Stimulated activated CD8-positive, alpha-beta memory T cell treated with anti-CD3 and anti-CD28 coated beads, Interleukin-2, amount 100 ng/mL, for 1 hour (primary cell): Measurements from ENCODE around the gene ZNF396.
A peak's percentile ranks its signal among the peaks of the same experiment; 100 is the strongest.

Experiments used
- DNase-seq, 2 donors: peaks; one replicate each; pipeline ENCODE4 v3.0.0-alpha.2; 2020; ENCODE audit warnings: low read depth in 2 of 2

The ZNF396 gene

DNA sequence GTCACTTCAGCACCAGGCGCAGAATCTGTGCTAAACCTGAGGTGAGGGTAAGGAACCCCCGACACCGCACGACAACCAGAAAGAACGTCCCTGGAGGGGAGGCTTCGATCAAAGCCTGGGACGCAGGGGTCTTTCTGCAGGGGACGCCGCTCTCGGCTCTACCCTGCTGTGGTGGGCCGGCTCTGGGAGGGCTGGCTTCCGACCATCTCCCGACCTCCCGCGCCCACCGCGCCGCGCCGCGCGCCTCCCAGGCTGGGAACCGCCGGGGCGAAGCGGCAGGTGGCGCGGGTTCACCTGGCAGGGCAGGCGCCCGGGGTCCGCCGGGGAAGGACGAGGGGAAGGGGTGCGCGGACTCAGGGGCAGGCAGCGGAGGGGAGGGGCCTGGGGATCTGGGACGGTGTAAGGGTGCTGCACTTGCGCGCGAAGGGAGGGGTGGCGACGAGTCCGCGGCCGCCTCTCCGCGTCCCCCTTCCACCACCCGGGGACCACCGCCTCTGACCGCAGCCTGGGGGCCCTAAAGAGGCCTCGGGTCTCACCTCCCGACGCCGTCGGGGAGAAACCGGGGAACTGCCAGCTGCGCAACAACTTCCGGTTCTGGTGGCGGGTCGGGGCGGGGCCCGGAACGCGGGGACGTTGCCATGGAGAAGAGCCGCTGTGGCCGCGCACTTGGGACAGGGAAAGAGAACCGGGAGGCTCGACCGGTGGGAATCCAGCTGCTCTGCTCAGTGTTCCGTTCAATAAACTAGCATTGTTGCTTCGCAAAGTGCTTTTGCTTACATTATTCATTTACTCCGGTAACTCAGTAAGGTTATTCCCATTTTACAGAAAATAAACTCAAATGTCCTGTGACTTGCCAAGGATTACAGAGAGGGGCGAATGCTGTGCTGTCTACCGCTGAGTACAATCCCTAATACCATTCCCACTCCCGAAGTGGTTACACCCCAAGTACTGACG lies at the start of gene ZNF396:
Gene ZNF396, minus strand, starts transcription at position 596 of the 954 bp plus-strand sequence. CDS start 3,045 bp downstream, outside the sequence.
- DNase-seq = peak; percentile 34 to 46

DNA sequence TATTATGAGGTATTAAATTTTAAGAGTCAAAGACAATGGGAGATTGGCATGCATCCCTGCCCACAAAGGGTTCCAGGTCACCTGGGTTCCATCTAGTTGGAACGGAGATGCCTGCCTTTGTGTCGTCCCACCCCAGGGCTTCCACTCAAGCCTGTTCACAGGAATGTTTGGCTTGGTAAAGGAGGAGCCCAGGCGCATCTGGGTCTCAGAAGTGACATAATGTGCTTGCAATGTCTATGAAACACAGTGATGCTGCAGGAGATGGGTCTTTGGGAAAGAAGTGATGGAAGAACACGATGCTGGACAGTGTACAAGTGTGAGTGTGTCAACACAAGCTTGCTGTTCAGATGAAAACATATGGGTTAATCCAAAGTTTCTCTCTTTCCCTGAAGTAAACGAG lies 49.6 kb upstream of the ZNF396 start:
- no peak for DNase-seq

DNA sequence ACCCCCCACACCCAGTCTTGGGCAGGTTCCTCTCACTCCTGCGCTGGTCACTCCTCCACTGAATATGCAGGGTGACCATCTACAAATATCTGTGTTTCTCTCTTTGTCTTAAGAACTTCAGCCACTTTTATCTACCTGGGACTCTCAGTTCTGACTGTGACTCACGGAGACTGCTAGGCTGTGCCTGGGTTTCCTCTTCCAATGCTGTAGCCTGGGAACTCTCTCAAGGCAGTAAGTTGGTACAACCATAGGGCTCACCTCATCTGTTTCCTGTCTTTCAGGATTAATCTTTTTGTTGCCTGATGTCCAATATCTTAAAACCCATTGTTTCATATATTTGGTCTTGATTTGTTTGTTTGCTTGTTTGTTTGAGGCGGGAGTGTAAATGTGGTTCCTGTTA lies 47.2 kb upstream of the ZNF396 start:
- no peak for DNase-seq

DNA sequence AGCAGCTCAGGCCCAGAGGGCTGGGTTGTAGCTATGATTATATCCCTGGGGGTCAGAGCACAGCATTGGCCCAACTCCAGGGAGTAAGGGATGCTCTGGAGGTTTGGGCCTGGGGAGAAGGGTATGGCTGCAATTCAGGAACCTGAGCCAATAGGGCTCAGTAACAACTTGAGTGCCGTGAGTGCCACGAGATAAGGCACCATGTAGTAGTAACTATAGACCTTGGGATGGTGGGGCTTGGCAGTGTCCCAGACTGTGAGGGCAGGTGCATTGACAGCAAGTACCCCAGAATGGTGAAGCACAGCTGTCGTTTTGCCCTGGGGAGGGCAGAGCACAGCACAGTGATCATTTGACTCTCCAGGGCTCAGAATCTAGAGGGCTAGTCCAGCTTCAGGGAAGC lies 45.1 kb upstream of the ZNF396 start:
- DNase-seq = no peak

DNA sequence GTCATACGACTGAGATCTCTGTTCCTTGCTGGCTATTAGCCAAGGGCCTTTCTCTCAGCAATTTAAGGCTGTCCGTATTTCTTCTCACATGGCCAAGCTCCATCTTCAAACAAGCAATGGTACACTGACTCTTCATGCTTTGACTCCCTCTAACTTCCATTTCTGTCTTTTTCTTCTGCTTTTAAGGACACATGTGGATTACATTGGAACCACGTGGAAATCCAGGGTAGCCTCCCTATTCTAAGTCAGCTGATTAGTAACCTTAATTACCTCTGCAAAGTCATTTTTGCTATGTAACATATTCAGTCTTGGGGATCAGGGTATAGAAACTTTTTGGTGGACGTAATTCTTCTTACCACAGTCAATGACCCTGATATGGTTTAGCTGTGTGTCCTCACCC lies 41.5 kb upstream of the ZNF396 start:
- no peak for DNase-seq

DNA sequence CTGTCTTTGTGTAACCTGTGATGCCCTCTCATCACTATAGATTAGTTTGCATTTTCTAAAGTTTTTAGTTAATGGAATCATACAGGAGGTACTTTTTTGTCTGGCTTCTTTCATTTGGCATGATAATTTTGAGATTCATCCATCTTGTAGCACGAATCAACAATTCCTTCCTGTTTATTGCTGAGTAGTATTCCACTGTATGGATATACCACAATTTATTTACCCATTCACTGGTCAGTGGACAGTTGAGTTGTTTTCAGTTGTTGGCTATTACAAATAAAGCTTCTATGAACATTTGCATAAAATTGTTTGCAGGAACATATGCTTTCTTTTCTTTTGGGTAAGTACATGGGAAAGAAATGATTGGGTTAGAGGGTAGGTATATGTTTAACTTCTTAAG lies 40.1 kb upstream of the ZNF396 start:
- no peak for DNase-seq

DNA sequence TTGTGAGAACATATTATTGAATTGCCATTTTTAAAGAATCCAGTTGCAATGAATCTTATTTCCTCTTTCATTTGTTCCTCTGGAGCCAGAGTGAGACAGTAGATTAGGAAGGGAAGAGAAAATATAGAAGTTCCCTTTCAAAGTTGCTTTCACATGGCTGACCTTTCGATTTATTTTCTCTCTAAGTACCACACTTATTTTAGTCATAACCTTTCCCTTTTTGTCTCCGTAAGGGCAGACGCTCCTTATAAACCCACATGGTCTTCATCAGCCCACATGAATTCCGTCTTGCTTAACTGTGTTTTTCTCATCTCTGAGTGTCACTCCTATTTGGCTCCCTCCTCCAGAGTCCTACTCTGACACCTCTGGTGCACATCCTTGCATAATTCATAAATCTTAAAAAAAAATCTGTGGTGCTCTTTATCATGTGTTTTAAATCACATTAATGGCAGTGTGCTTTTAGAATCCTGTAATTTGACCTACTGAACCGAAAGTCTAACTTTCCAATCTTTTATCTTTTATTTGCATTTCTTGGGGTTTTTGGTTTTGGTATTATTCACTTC lies 38.5 kb upstream of the ZNF396 start:
- DNase-seq = no peak

DNA sequence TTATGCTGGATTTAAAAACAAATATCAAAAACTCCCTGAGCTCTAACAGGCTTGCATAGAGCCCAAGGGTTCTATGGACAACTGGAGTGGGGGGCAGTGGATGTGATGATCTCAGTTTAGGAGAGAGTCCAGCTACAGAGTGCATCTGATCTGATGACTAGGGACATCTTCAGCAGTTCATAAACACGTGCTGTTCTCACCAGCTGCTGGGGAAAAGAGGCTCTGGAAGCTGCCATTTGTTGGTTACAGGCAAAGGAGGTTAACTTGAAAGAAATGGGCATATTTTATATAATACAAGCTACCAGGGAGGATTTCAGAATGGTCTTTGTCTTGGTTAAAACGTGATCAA lies 36.0 kb upstream of the ZNF396 start:
- DNase-seq = no peak

DNA sequence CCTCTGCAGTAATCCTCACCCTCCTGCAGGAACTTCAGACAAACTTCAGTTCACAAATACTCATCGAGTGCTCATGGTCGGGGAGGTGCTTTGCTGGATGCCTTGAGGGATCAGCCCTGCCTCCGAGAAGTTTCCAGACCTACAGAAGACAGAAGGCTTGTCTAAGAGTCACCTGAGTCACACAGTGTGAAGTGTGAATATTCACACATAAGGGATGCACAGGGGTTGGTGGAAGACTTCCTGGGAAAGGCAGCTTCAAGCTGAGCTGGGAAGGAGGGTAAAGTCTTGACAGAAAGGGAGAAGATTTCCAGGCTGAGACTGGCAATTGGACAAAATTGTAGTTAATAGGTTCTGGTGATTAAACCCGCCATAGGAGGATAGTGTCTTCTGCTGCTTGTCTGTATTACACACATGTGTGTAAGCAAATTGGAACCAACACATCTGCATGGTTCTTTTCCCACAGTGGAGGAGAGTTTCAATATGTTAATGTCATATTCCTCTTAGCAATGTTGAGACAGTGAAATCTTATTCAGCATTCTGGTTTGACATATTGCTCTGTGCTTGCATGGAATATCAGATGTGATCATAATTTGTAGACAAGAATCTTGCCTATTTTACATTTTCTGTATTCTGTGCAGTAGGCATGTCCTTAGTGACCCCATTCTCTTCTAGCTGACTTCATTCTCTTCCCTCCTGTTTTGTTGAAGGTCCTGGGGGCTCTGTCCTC lies 34.7 kb upstream of the ZNF396 start:
- DNase-seq = no peak

DNA sequence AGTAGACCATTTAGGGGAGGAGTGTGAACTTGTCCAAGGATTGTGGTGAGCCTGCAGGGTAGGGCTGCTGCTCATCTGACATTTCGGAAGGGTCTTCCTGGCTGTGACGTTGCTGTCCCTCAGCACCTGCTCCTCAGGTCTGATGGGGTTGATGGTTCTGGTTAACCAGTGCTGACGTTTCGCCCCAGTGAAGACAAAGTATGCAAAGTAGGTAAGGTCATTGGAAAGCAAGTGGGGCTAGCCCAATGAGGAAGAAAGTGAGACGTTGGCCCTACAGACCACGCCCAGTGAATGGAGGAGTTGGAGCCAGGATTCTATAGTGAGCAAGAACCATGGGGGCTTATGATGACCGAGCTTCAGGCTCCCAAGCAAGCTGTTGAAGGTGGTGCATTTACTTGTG lies 33.4 kb upstream of the ZNF396 start:
- no peak for DNase-seq

DNA sequence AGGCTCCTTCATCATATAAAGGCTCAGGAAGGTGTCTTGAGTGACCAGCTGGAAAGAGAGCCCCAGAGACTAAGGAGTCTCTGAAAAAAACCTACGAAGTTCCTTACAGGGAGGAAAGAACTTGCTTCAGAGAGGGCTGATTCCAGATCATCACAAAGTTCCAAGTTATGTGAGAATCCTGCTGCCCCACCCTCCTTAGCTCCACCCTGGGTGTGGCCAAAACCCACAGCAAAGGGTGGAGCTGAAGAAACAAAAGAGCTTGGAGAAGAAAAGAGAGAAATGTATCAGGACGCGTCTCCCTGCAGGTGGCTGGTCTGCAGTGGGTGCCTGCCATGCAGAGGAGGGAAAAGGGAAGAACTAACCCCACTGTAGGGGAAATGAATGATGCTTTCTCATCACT lies 32.8 kb upstream of the ZNF396 start:
- no peak for DNase-seq

DNA sequence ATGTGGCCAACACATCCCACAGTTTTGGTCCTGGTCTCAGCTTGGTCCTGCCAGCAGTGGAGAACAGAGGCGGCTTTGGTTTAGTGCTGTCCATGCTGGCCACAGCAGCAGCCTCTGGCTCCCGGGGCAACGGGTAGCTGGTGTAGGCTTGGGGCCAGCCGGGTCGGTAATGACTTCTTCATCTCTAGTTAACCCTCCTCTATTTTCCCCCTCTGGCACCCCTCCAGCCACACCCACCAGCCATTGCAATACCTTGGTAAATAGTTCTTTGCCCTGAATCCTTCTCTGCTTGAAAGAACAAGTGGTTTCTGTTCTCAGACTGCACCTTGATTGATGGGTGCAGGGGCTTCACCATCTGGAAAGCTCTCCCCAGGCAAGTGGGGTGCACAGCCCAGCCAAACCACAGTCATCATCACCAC lies 31.7 kb upstream of the ZNF396 start:
- DNase-seq = no peak

DNA sequence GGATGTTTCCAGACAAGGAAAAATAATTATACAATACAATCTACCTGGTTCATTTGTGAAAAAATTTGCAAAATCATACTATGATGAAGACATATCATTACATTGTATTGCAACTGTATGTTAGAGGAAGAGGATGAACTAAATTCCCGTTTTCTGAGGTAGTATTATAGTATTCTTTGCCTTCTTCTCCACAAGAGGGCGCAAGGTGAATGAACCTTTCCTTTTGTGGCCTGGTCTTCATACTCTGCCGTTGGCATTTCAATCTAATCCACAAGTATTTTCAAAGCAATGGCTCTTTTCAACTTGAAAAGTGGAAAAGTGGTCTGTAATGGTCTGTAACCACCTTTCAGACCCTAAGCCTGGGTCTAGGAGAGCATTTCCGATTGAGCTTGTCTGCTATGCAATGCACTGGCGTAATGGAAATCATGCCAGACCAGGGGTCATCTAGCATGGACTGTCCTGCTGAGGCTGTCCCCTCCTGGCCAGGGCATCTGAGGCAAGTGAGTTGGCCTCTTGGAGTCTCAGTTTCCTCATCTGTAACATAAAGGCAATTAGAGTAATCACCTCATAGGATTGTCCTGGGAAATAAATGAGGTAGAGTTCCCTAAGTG lies 30.8 kb upstream of the ZNF396 start:
- peak in 1 of 2 donors; percentile 1 for DNase-seq

DNA sequence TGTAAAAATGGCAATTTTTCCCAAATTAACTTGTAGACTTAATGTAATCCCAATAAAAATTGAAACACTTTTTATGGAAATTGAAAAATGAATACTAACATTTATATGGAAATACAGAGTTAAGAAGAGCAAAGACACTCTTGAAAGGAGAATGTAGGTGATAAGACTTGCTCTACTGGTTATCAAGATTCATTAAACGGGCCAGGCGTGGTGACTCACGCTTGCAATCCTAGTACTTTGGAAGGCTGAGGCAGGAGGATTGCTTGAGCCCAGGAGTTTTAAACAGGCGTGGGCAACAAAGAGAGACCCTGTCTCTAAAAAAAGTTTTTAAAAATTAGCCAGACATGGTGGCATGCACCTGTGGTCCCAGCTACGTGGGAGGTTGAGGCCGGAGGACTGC lies 29.5 kb upstream of the ZNF396 start:
- DNase-seq = no peak

DNA sequence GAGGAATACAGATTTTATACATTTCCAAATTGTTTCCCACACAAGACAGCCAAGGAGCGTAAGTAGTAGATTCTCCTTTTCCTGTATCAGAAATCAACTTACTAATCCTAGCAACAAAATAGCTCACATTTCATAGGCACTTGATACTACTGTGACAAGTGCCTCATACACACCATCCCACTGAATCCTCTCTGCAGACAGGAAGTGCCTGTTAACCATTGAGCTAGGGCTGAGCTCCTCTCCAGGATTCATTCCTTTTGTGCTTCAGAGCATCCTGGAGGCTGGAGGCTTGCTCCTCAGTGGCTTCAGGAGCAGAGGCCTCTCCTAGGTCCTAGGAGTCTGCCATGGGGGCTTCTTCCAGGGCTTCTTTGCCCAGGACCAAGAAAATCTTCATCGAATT lies 20.8 kb upstream of the ZNF396 start:
- no peak for DNase-seq

DNA sequence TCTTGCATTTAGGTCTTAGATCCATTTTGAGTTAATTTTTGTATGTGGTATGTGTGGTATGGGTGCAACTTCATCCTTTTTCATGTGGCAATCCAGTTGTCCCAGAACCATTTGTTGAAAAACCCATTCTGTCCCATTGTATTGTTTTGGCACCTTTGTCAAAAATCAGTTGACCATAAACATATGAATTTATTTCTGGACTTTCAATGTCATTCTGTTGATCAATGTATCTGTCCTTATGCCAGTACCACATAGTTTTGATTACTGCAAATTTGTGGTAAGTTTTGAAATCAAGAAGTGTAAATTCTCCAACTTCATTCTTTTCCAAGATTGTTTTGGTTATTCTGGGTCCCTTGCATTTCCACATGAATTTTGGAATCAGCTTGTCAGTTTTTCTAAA lies 16.6 kb upstream of the ZNF396 start:
- no peak for DNase-seq

DNA sequence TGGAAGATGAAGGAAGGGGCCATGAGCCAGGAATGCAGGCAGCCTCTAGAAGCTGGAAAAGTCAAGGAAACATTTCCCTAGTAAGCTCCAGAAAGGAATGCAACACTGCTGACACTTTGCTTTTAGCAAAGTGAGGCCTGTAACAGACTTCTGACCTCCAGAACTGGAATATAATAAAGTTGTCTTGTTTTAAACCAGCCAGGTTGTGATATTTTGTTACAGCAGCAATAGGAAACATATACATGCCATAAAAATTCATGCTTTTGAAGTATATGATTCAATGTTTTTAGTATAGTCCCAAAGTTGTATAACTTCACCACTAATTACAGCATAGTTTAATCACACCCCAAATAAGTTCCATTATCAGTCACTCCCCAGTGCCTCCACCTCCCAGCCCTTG lies 15.2 kb upstream of the ZNF396 start:
- no peak for DNase-seq

DNA sequence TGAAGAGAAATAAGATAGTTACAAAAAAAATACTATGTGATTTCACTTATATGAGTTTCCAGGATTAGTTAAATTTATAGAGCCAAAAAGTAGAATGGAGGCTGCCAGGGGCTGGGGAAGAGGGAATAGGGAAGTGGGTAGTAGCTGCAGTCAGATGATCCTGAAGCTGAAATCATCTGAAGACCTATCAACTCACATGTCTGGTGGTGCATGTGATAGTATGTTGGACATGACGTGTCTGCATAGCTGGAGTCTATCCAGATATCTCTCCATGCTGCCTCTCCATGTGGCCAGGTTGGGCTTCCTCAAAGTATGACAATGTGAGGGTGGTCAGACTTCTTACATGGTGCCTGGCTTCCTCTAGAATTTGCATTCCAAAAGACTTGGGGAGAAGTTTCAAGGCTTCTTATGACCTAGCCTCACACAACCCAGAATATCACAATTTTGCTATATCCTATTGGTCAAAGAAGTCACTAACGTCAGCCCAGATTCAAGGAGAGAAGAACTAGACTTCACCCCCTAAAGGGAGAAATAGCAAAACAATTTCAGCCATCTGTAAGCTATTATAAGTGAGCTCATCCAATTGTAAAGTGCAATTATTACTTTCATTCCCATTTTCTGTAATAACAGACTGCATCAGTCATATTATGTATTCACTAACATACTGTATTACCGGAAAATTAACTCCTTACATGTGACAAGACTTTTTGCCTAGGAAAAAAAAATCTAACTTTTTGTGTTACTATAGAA lies 14.0 kb upstream of the ZNF396 start:
- no peak for DNase-seq

DNA sequence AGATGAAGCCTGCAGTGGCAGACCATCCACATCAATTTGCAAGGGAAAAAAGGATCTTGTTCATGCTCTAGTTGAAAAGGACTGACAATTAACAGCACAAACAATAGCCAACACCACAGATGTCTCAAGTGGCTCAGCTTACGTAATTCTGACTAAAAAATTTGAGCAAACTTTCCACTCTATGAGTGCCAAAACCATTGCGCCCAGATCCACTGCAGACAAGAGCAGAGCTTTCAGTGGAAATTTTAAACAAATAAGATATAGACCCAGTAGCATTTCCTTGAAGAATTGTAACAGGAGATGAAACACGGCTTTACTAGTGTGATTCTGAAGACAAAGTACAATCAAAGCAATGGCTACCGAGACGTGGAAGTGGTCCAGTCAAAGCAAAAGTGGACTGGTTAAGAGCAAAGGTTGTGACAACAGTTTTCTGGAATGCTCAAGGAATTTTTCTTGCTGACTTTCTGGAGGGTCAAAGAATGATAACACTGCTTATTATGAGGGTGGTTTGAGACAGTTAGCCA lies 12.0 kb upstream of the ZNF396 start:
- no peak for DNase-seq

DNA sequence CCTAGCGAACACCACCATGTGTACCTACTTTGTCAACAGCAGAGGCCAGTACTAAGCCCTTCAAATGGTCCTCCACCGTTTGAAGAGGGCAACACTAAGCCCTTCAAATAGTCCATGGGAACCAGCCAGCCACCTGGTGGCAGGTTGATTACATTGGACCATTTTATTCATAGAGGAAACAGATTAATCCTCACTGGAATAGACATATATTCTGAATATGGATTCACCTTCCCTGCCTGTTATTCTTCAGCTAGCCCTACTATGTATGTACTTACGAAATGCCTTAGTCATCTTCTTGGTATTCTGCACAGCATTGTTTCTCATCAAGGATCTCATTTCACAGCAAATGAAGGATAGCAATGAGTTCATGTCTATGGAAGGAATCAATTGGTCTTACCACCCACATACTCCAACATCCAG lies 10.0 kb upstream of the ZNF396 start:
- no peak for DNase-seq

DNA sequence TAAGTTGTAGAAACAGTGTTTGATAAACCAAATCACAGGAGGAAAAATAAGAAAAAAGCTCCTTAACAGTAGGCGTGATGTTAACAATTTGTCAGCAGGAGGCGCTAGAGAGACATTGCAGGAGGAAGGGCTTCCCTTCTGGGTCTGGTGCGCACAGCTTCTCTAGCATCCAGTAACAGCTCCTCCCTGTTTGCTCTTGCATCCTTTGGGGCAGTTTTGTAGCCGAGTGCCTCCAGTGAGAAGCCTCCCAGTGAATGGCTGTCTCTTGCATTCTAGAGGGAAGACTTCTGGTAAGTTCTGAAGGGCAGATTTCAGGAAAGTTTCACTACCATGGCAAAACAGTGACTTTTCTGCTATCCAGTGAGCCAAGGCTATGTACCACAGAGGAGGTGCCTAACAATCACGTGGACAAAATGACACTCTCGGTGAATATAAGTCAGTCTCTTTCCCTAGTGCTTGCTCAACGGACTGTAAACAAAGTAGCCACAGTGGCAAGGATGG lies 9.5 kb upstream of the ZNF396 start:
- DNase-seq = peak in 1 of 2 donors; percentile 41
